Activated CD8-positive, alpha-beta T cell treated with anti-CD3 and anti-CD28 coated beads, Interleukin-2, amount 10 ng/mL, durations not matched to agents 7 days and 5 days (primary cell): ENCODE data around the gene PIEZO2. TPM values are rescaled to one million over a fixed set of nuclear protein-coding genes. Genes with fewer than 3 reads are reported as not detected.

Experiments
- ATAC-seq: fragments of 150-1000 bp; cut with Tn5 transposase; one replicate; pipeline ENCODE4 v1.10.0; 2021; ENCODE audit warnings: moderate library complexity
- CTCF ChIA-PET: fragments of 350-600 bp; sonication (Branson Sonifier 250); formaldehyde crosslinking; loops from one replicate; lab custom pipeline; 2021; ENCODE audit warnings: antibody characterized with exemption; lab: Charles Lee
- POLR2A ChIA-PET: fragments of 350-600 bp; sonication (Branson Sonifier 250); formaldehyde crosslinking; loops from one replicate; lab custom pipeline; 2021; ENCODE audit warnings: antibody characterized with exemption; lab: Charles Lee
- DNase-seq: peaks from one replicate; pipeline ENCODE4 v3.0.0-alpha.2; 2020
- H3K27ac Mint-ChIP-seq: one replicate; pipeline ENCODE4 v1.8.0; 2021; ENCODE audit warnings: mild to moderate bottlenecking, mixed read lengths
- H3K27me3 Mint-ChIP-seq: one replicate; pipeline ENCODE4 v1.8.0; 2021; ENCODE audit warnings: low read depth, mixed read lengths
- H3K36me3 Mint-ChIP-seq: one replicate; pipeline ENCODE4 v1.8.0; 2021; ENCODE audit warnings: low read depth, mixed read lengths
- H3K4me1 Mint-ChIP-seq: one replicate; pipeline ENCODE4 v1.8.0; 2021; ENCODE audit warnings: low read depth, mixed read lengths
- H3K4me3 Mint-ChIP-seq: one replicate; pipeline ENCODE4 v1.8.0; 2021; ENCODE audit warnings: mild to moderate bottlenecking, mixed read lengths
- H3K9me3 Mint-ChIP-seq: one replicate; pipeline ENCODE4 v1.8.0; 2022; ENCODE audit warnings: mixed read lengths; ENCODE audit not compliant: insufficient read depth
- total RNA-seq, 2 experiments: library from RNA; stranded (reverse); gene quantifications; one replicate each; pipeline ENCODE4 v1.2.3, GENCODE V29; 2021

Gene PIEZO2
- total RNA-seq, 2 experiments from 2014 or later: not detected

DNA sequence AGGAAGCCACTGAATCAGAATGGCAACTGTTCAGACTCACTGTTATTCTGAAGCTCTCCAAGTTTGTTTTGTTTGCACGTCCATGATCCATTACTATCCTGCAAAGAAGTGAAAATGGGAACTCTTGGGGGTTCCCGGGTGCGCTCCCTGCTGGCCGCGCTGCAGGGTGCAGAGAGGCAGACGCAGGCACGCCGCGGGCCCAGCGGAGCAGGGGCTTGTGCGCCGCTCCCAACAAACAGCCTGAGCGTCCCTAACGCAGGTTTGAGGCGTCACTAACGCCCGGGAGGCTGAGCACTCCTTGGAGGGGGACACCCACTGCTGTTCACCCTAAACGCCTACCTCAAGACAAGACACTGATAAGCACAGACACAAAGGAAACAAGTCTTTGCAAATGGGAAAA lies 14.3 kb upstream of the PIEZO2 start:
- no peak for ATAC-seq
- no peak overlapping the region for H3K27ac Mint-ChIP-seq
- H3K4me3 Mint-ChIP-seq: no peak overlapping the region

GRCh38 chr18:11162889-11163288 lies 13.5 kb upstream of the PIEZO2 start:
- no peaks in the 10 kb centered on the region for H3K9me3 Mint-ChIP-seq
- ChIA-PET POLR2A (no interaction called here), CTCF (interaction anchor here (0.6 to 1.1 kb wide), 3 partner anchors 9 to 1562 kb away, joined by 3 to 5 read pairs (median 4); no protein-coding TSS in a partner anchor)
- no peak for DNase-seq
- no peak overlapping the region for H3K4me3 Mint-ChIP-seq
- no peak for ATAC-seq
- H3K27me3 Mint-ChIP-seq: peaks cover 6% of the 10 kb centered on the region
- H3K27ac Mint-ChIP-seq: no peak overlapping the region
- no peaks in the 10 kb centered on the region for H3K36me3 Mint-ChIP-seq
- no peaks in the 10 kb centered on the region for H3K4me1 Mint-ChIP-seq

More for the DNA sequence above, 14.3 kb upstream of the PIEZO2 start:
- H3K4me1 Mint-ChIP-seq: no peaks in the 10 kb centered on the region
- ChIA-PET CTCF (interaction anchor here (0.6 to 1.1 kb wide), 3 partner anchors 10 to 1561 kb away, joined by 3 to 5 read pairs (median 4); no protein-coding TSS in a partner anchor), POLR2A (no interaction called here)
- no peaks in the 10 kb centered on the region for H3K36me3 Mint-ChIP-seq
- no peak for DNase-seq
- peaks cover 6% of the 10 kb centered on the region for H3K27me3 Mint-ChIP-seq
- no peaks in the 10 kb centered on the region for H3K9me3 Mint-ChIP-seq

DNA sequence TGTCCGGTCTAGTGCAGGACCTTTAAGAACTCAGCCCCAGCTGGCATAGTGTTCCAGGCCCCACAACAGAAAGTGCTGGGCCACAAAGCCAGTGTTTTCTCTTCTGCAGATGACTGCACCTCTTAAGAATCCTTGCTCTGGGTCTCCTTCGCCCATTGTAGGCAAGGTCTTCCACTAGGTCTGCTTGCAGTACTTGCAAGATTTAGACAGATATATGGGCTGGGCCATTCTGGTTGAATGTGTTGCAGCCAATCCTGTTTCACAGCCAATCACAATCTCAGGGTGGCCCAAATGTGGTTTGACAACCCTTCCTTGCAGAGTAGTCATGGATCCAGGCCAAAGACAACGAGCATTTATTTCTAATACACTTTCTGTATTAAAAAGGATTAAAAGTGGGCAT lies 13.1 kb upstream of the PIEZO2 start:
- H3K4me1 Mint-ChIP-seq: no peaks in the 10 kb centered on the region
- no peak overlapping the region for H3K4me3 Mint-ChIP-seq
- ChIA-PET POLR2A (no interaction called here), CTCF (no interaction called here)
- peaks cover 6% of the 10 kb centered on the region for H3K27me3 Mint-ChIP-seq
- H3K9me3 Mint-ChIP-seq: no peaks in the 10 kb centered on the region
- no peaks in the 10 kb centered on the region for H3K36me3 Mint-ChIP-seq
- no peak for ATAC-seq
- DNase-seq: no peak
- no peak overlapping the region for H3K27ac Mint-ChIP-seq

- no peaks in the 10 kb centered on the region for H3K36me3 Mint-ChIP-seq
- H3K27ac Mint-ChIP-seq: no peak overlapping the region
- ATAC-seq (no peak), DNase-seq (no peak)
- H3K4me3 Mint-ChIP-seq: no peak overlapping the region
- no peaks in the 10 kb centered on the region for H3K9me3 Mint-ChIP-seq
- POLR2A ChIA-PET: no interaction called here
- peaks cover 6% of the 10 kb centered on the region for H3K27me3 Mint-ChIP-seq
- H3K4me1 Mint-ChIP-seq: no peaks in the 10 kb centered on the region
- CTCF ChIA-PET: interaction anchor here (1.0 kb wide), 1 partner anchor 309 kb away, joined by 3 read pairs; no protein-coding TSS in a partner anchor
Measured at GRCh38 chr18:11160313-11160712, 10.9 kb upstream of the PIEZO2 start.

DNA sequence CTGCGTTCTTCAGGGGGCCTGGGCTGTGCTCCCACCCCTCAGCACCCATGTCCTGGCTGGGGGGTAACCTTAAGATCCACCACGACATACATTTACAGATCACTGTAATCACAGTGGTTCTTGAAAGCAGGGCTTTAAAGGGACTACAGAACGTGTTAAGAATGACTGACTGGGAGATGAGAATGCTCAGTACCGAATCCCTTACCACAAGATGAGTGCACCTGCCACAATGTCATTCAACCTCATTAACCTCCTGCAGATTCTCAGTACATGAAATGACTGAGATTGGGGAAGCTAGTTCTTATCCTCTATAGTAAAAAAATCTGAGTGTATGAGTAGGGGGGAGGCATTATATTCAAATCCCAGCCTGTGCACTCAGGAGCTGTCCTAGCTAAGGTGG lies 10.5 kb upstream of the PIEZO2 start:
- Mint-ChIP-seq H3K4me3 (no peak overlapping the region), H3K36me3 (no peaks in the 10 kb centered on the region), H3K4me1 (no peaks in the 10 kb centered on the region), H3K27ac (no peak overlapping the region), H3K9me3 (no peaks in the 10 kb centered on the region), H3K27me3 (peaks cover 6% of the 10 kb centered on the region)
- ChIA-PET CTCF (interaction anchor here (1.0 kb wide), 1 partner anchor 308 kb away, joined by 3 read pairs; no protein-coding TSS in a partner anchor), POLR2A (no interaction called here)
- DNase-seq: no peak
- ATAC-seq: no peak

- H3K9me3 Mint-ChIP-seq: no peaks in the 10 kb centered on the region
- H3K4me3 Mint-ChIP-seq: no peak overlapping the region
- ATAC-seq (no peak), DNase-seq (no peak)
- no peaks in the 10 kb centered on the region for H3K4me1 Mint-ChIP-seq
- ChIA-PET POLR2A (no interaction called here), CTCF (no interaction called here)
- peaks cover 7% of the 10 kb centered on the region for H3K27me3 Mint-ChIP-seq
- H3K36me3 Mint-ChIP-seq: no peaks in the 10 kb centered on the region
- no peak overlapping the region for H3K27ac Mint-ChIP-seq
Measured at GRCh38 chr18:11156978-11157377, 7.6 kb upstream of the PIEZO2 start.

DNA sequence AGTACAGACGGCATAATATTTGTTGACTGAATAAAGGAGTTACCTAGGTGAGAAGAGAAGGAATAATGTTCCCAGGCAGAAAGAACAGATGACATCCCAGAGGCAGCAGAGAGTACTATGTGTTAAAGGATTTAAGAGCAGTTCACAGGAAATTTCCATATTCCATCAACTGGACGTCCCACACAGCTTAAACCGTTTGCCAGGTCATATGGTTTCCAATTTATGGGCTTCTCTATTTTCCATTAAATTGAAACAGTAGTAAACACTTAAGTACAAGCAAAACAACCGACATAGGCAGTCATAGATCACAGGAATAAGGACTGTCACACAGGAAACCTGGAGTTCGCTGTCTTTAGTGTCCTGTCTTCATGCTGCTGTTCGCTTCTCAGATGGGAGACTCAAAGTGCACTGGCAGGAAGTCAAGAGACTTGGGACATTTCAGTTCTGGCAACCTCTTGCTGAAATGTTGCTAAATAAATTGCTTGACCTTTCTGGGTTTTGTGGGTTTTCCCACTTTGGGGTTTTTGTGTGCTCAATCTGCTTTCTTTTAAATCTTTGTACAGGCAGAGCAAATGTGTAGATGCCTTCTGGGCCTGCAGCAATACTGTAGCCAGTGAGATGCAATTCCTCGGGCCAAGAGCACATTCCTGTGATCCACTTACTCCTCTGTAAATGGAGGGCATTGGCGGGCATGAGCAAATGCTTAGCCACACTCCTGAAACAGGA lies 5.8 kb upstream of the PIEZO2 start:
- no peak overlapping the region for H3K4me3 Mint-ChIP-seq
- no peak for DNase-seq
- peaks cover 21% of the 10 kb centered on the region for H3K27me3 Mint-ChIP-seq
- no peaks in the 10 kb centered on the region for H3K36me3 Mint-ChIP-seq
- no peak for ATAC-seq
- H3K9me3 Mint-ChIP-seq: no peaks in the 10 kb centered on the region
- ChIA-PET CTCF (interaction anchor here (1.4 to 1.5 kb wide), 2 partner anchors 8 to 595 kb away, joined by 5 read pairs; no protein-coding TSS in a partner anchor), POLR2A (no interaction called here)
- no peak overlapping the region for H3K27ac Mint-ChIP-seq
- H3K4me1 Mint-ChIP-seq: no peaks in the 10 kb centered on the region

- Mint-ChIP-seq H3K4me3 (no peak overlapping the region), H3K9me3 (no peaks in the 10 kb centered on the region), H3K4me1 (no peaks in the 10 kb centered on the region), H3K27ac (no peak overlapping the region), H3K27me3 (peaks cover 22% of the 10 kb centered on the region), H3K36me3 (no peaks in the 10 kb centered on the region)
- ChIA-PET CTCF (interaction anchor here (0.6 to 1.5 kb wide), 7 partner anchors 9 to 1573 kb away, joined by 3 to 8 read pairs (median 3); no protein-coding TSS in a partner anchor), POLR2A (no interaction called here)
- DNase-seq: no peak
- ATAC-seq: no peak
Measured at GRCh38 chr18:11154368-11154989, 5.1 kb upstream of the PIEZO2 start.

GRCh38 chr18:11153097-11153496 lies 3.7 kb upstream of the PIEZO2 start:
- ATAC-seq: no peak
- Mint-ChIP-seq H3K27ac (no peak overlapping the region), H3K4me3 (no peak overlapping the region), H3K9me3 (no peaks in the 10 kb centered on the region), H3K36me3 (peaks cover under 1% of the 10 kb centered on the region), H3K4me1 (no peaks in the 10 kb centered on the region), H3K27me3 (peaks cover 21% of the 10 kb centered on the region)
- no peak for DNase-seq
- ChIA-PET POLR2A (no interaction called here), CTCF (no interaction called here)

GRCh38 chr18:11150271-11150615 lies 874 bp upstream of the PIEZO2 start:
- no peak overlapping the region for H3K27ac Mint-ChIP-seq
- no peak overlapping the region for H3K4me3 Mint-ChIP-seq
- CTCF ChIA-PET: interaction anchor here (1.3 kb wide), 1 partner anchor 299 kb away, joined by 3 read pairs; no protein-coding TSS in a partner anchor
- H3K9me3 Mint-ChIP-seq: no peaks in the 10 kb centered on the region
- POLR2A ChIA-PET: no interaction called here
- ATAC-seq: no peak
- peaks cover 36% of the 10 kb centered on the region for H3K27me3 Mint-ChIP-seq
- DNase-seq: no peak
- peaks cover 2% of the 10 kb centered on the region for H3K36me3 Mint-ChIP-seq
- H3K4me1 Mint-ChIP-seq: no peaks in the 10 kb centered on the region

DNA sequence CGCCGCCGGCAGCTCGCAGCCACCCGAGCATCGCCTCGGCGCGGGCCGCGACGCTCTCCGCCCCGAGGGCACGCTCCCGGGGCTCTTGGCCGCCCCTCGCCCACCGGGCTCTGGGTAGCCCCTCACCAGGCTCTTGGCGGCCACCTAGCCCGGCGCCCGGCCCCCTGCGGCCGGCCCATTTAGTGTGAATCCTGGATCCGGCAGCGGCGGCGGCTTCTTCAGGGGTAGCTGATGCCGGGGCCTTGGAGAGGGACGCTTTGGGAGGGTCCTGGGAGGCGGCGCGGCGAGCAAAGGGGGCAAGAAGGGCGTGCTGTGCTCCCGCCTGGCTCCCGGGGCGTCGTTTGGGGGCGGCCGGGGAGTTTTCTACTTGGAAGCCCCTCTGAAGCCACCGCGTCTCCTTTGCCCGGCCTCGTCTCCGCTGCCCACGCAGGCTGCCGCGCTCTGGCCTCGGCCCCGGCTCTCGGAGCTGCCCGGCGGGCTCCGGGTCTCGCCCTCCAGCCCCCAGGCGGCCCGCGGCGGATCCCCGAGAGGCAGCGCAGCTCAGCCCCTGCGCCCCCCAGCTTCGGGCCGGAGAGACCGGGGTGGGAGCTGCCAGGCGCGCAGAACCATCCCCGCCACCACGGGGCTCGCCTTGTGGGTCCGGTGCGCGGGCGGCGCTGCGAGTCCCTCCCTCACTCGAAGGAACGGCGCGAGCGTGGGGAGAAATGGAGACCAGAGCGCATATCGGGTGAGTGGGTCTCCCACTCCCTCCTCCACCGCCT lies 509 bp downstream of the PIEZO2 start:
- ATAC-seq (no peak), DNase-seq (no peak)
- H3K4me3 Mint-ChIP-seq: no peak overlapping the region
- no peak overlapping the region for H3K27ac Mint-ChIP-seq
- ChIA-PET CTCF (no interaction called here), POLR2A (no interaction called here)
- H3K9me3 Mint-ChIP-seq: no peaks in the 10 kb centered on the region
- H3K36me3 Mint-ChIP-seq: peaks cover 2% of the 10 kb centered on the region
- H3K4me1 Mint-ChIP-seq: no peaks in the 10 kb centered on the region
- peaks cover 36% of the 10 kb centered on the region for H3K27me3 Mint-ChIP-seq
